Bronchial epithelial cell (primary cell): Measurements from ENCODE around the gene ZNF407. TPM values are rescaled to one million over a fixed set of nuclear protein-coding genes. Genes with fewer than 3 reads are reported as not detected.

ENCODE experiments used
- DNase-seq: peaks from one replicate; pipeline ENCODE4 v3.0.0-alpha.2; 2010; ENCODE audit warnings: low read depth
- FAIRE-seq: peaks from 2 replicates; lab custom pipeline; 2011; peaks lifted over from hg19 to GRCh38; lab: Jason Lieb, UNC
- H3K27me3 ChIP-seq: 2 replicates; pipeline ENCODE4 v1.5.1; 2011; ENCODE audit warnings: low read length; ENCODE audit not compliant: control insufficient read depth, insufficient read depth
- H3K36me3 ChIP-seq: 2 replicates; pipeline ENCODE4 v1.5.1; 2011; ENCODE audit warnings: low read length; ENCODE audit not compliant: control insufficient read depth, insufficient read depth
- H3K4me3 ChIP-seq: 2 replicates; pipeline ENCODE4 v1.5.1; 2011; ENCODE audit warnings: mild to moderate bottlenecking, low read depth, low read length, control low read depth
- total RNA-seq: library from RNA; depleted of rRNA; stranded (reverse); fragments of >200 nt; gene quantifications from 2 replicates; pipeline ENCODE4 v1.2.1, GENCODE V29; 2014
- TF ChIP-seq, protein P1 (sequence below): IDR thresholded peaks from 2 replicates; pipeline ENCODE4 v1.5.1; 2011; ENCODE audit warnings: mild to moderate bottlenecking, moderate library complexity, low read length, control low read depth, inconsistent platforms; ENCODE audit not compliant: insufficient read depth, severe bottlenecking

ZNF407 gene
- total RNA-seq, 1 donor from 2014 or later = 10.0 TPM

- FAIRE-seq (no peak), DNase-seq (no peak)
- TF ChIP-seq, protein P1, sequence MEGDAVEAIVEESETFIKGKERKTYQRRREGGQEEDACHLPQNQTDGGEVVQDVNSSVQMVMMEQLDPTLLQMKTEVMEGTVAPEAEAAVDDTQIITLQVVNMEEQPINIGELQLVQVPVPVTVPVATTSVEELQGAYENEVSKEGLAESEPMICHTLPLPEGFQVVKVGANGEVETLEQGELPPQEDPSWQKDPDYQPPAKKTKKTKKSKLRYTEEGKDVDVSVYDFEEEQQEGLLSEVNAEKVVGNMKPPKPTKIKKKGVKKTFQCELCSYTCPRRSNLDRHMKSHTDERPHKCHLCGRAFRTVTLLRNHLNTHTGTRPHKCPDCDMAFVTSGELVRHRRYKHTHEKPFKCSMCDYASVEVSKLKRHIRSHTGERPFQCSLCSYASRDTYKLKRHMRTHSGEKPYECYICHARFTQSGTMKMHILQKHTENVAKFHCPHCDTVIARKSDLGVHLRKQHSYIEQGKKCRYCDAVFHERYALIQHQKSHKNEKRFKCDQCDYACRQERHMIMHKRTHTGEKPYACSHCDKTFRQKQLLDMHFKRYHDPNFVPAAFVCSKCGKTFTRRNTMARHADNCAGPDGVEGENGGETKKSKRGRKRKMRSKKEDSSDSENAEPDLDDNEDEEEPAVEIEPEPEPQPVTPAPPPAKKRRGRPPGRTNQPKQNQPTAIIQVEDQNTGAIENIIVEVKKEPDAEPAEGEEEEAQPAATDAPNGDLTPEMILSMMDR = no peak
- Histone ChIP-seq H3K4me3 (no peak overlapping the region), H3K27me3 (no peaks in the 10 kb centered on the region), H3K36me3 (no peaks in the 10 kb centered on the region)
Observed at GRCh38 chr18:74651327-74652128, 53.9 kb downstream of the ZNF407 start.

DNA sequence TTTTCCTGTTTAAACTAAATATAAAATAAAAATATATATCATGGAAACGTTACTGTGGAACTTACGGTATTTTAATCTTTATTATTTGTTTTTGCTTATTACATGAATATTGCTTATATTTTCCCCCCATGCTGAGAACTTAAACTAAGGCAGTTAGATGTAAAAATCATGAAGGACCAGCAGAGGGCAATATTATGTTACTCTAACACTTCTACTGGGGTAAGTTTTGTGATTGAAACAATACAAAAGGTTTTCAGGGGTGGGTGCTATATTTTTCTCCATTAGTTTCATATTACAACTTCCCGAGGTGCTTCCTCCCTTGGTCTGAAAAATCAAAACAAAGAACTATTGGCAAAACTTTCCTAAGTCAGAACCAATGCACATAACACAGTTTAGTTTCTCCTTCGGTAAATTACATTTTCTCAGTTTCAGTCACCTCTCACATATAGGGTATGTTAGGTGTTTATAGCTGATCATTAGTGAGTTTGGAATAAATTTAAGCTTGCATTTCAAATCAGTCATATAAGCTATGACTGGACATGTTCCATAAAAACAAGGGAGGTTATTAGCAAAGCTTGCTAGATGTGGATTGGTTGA is 54.8 kb downstream of the ZNF407 start:
- DNase-seq = peak; percentile 52
- FAIRE-seq = no peak

DNA sequence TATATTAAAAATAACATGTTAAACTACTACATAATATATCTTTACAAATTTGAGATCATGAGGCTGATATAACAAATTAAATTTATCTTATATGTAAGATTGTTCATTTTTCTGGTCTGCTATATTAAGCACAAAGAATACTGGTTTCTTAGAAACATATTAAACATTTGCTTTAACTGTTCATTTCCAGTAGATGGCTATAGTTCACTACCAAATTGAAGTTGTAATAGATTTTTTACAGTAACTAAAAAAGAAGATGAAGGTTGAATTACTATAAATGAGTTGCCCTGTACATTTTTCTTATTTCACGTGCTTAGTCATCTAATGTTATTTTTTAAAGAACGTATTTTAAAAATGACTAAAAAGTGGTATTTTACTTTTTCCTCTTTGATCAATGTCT is 57.0 kb downstream of the ZNF407 start:
- FAIRE-seq (no peak), DNase-seq (no peak)
- Histone ChIP-seq H3K27me3 (no peaks in the 10 kb centered on the region), H3K4me3 (no peak overlapping the region), H3K36me3 (no peaks in the 10 kb centered on the region)
- TF ChIP-seq, protein P1 = no peak

More for the DNA sequence above, 54.8 kb downstream of the ZNF407 start:
- Histone ChIP-seq H3K27me3 (no peaks in the 10 kb centered on the region), H3K4me3 (no peak overlapping the region), H3K36me3 (no peaks in the 10 kb centered on the region)
- TF ChIP-seq, protein P1 = peak; percentile 33

DNA sequence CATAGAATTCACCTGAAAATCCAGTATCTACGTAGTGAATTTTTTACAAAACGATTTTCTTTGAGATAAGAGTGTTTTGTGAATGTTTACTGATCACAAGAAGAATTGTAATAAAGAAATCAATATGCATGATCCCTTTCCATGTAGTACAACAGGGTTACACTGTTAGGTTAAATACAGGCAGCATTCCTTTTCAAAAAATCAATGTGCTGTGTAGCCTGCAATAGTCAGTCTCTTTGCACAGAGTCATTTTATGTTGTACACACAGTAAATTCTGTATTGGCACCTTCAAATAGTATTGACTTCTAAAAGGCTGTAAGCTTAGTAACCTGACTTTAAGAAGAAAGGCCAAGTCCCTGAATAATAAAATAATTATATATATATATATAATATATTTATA is 63.3 kb downstream of the ZNF407 start:
- FAIRE-seq = no peak
- no peaks in the 10 kb centered on the region for H3K36me3 ChIP-seq
- no peak overlapping the region for H3K4me3 ChIP-seq
- no peak for DNase-seq
- TF ChIP-seq, protein P1 = no peak
- H3K27me3 ChIP-seq = no peaks in the 10 kb centered on the region

DNA sequence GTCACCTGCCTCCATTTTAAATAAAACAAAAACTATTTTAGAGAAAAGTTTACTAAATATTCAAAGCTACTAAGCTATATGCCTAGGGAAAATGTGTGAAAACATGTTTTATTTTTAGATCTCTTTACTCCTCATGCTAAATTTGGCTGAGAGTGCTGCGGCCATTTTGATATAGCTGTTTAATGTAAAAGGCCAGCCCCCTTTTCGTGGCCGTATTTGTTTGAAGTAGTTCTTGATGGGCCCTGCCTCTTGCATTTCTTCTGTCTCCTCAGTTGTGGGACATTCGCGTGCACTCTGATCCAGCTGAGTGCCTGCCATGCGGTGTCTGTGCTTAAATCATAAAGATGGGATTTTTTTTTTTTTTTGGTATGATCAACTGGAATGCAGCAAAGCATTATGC is 64.0 kb downstream of the ZNF407 start:
- TF ChIP-seq, protein P1 = no peak
- Histone ChIP-seq H3K36me3 (no peaks in the 10 kb centered on the region), H3K4me3 (no peak overlapping the region), H3K27me3 (no peaks in the 10 kb centered on the region)
- no peak for DNase-seq
- FAIRE-seq = no peak
